ENCODE measurements around the gene TMEM243. TPM values are rescaled to one million over a fixed set of nuclear protein-coding genes. Genes with fewer than 3 reads are reported as not detected.

Gene TMEM243
- total RNA-seq, 1 donor from 2014 or later: 28.9 TPM

DNA sequence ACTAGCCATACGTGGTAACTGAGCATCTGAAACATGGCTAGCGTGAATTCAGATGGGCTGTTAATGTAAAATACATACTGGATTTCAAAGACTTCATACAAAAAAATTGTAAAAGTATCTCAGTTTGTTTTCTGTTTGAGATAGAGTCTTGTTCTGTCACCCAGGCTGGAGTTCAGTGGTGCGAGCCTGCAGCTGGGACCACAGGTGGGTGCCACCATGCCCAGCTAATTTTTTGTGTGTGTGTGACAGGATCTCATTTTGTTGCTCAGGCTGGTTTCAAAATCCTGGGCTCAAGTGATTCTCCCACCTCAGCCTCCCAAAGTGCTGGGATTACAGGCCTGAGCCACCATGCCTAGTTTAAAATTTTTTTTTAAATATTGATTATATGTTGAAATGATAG, 4.5 kb downstream of the TMEM243 start:
- Histone ChIP-seq H3K36me3 (ENCODE audit: control insufficient read depth, insufficient read depth, low read length) (no peaks in the 10 kb centered on the region), H3K4me3 (ENCODE audit: low read depth, low read length) (no peak overlapping the region), H3K27me3 (ENCODE audit: control insufficient read depth, insufficient read depth, low read length) (no peaks in the 10 kb centered on the region)
- no peak for TF ChIP-seq CTCF (IDR thresholded peaks at IDR 0.05; ENCODE audit: insufficient read depth, low read length, poor library complexity, severe bottlenecking)
- DNase-seq (ENCODE audit: low read depth): no peak

DNA sequence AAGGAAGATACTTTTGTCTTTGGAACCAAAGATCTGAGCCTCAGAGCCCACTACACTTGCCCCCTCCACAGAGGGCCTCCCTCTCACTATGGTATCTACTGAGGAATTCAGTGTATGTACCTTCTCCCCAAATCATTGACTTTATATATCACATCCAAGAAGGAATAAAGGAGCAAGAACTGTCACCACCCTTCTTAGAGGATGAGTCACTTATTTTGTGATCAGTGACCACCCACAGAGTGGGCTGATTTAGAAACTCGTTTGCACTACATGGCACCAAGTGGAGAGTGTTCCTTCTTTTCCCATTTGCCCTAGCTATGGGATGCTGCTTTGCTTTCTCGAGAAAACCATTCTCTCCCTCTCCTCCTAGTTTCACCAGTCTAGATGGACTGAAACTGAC, 5.7 kb downstream of the TMEM243 start:
- no peak for TF ChIP-seq CTCF (IDR thresholded peaks at IDR 0.05; ENCODE audit: insufficient read depth, low read length, poor library complexity, severe bottlenecking)
- H3K27me3 ChIP-seq (ENCODE audit: control insufficient read depth, insufficient read depth, low read length): no peaks in the 10 kb centered on the region
- no peak for DNase-seq (ENCODE audit: low read depth)
- no peaks in the 10 kb centered on the region for H3K36me3 ChIP-seq (ENCODE audit: control insufficient read depth, insufficient read depth, low read length)
- H3K4me3 ChIP-seq (ENCODE audit: low read depth, low read length): no peak overlapping the region

DNA sequence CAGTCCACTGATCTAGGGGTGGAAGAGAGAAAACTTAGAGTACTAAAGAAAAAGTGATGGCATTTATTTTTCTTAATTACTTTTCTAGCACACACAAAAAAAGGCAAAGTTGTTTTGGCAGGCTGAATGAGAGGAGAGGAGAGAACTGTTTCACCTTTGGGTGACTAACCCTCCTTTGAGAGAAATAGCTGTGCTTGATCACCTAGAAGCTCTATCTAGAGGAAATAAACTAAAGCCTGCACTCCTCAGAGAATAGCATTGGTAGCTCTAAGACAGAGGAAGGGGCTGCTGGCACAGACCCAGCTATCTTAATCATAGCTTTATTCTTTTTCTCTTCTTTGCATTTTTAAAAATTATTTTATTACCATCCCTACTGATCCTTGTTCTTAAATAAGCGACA, 6.3 kb downstream of the TMEM243 start:
- Histone ChIP-seq H3K4me3 (ENCODE audit: low read depth, low read length) (no peak overlapping the region), H3K27me3 (ENCODE audit: control insufficient read depth, insufficient read depth, low read length) (no peaks in the 10 kb centered on the region), H3K36me3 (ENCODE audit: control insufficient read depth, insufficient read depth, low read length) (no peaks in the 10 kb centered on the region)
- no peak for DNase-seq (ENCODE audit: low read depth)
- no peak for TF ChIP-seq CTCF (IDR thresholded peaks at IDR 0.05; ENCODE audit: insufficient read depth, low read length, poor library complexity, severe bottlenecking)

- no peak overlapping the region for H3K4me3 ChIP-seq (ENCODE audit: low read depth, low read length)
- no peak for DNase-seq (ENCODE audit: low read depth)
- H3K36me3 ChIP-seq (ENCODE audit: control insufficient read depth, insufficient read depth, low read length): no peaks in the 10 kb centered on the region
- no peak for TF ChIP-seq CTCF (IDR thresholded peaks at IDR 0.05; ENCODE audit: insufficient read depth, low read length, poor library complexity, severe bottlenecking)
- H3K27me3 ChIP-seq (ENCODE audit: control insufficient read depth, insufficient read depth, low read length): no peaks in the 10 kb centered on the region
These were observed 7.0 kb downstream of the TMEM243 start for GRCh38 chr7:87212498-87212897.

- TF ChIP-seq CTCF (IDR thresholded peaks at IDR 0.05; ENCODE audit: insufficient read depth, low read length, poor library complexity, severe bottlenecking): no peak
- Histone ChIP-seq H3K4me3 (ENCODE audit: low read depth, low read length) (no peak overlapping the region), H3K27me3 (ENCODE audit: control insufficient read depth, insufficient read depth, low read length) (no peaks in the 10 kb centered on the region), H3K36me3 (ENCODE audit: control insufficient read depth, insufficient read depth, low read length) (no peaks in the 10 kb centered on the region)
- no peak for DNase-seq (ENCODE audit: low read depth)
These were observed 9.0 kb downstream of the TMEM243 start for GRCh38 chr7:87210506-87210905.

GRCh38 chr7:87209295-87209924, 10.1 kb downstream of the TMEM243 start:
- Histone ChIP-seq H3K36me3 (ENCODE audit: control insufficient read depth, insufficient read depth, low read length) (no peaks in the 10 kb centered on the region), H3K4me3 (ENCODE audit: low read depth, low read length) (no peak overlapping the region), H3K27me3 (ENCODE audit: control insufficient read depth, insufficient read depth, low read length) (no peaks in the 10 kb centered on the region)
- no peak for TF ChIP-seq CTCF (IDR thresholded peaks at IDR 0.05; ENCODE audit: insufficient read depth, low read length, poor library complexity, severe bottlenecking)
- no peak for DNase-seq (ENCODE audit: low read depth)

Data from kidney epithelial cell (primary cell).